ENCODE measurements around the gene FAM24B. TPM values are rescaled to one million over a fixed set of nuclear protein-coding genes. Genes with fewer than 3 reads are reported as not detected.

The FAM24B gene
- total and polyA plus RNA-seq, 2 donors (not counting 3 experiments of a cell fraction or from before 2014, with no cell fraction given) = 9.3 to 10.6 TPM

DNA sequence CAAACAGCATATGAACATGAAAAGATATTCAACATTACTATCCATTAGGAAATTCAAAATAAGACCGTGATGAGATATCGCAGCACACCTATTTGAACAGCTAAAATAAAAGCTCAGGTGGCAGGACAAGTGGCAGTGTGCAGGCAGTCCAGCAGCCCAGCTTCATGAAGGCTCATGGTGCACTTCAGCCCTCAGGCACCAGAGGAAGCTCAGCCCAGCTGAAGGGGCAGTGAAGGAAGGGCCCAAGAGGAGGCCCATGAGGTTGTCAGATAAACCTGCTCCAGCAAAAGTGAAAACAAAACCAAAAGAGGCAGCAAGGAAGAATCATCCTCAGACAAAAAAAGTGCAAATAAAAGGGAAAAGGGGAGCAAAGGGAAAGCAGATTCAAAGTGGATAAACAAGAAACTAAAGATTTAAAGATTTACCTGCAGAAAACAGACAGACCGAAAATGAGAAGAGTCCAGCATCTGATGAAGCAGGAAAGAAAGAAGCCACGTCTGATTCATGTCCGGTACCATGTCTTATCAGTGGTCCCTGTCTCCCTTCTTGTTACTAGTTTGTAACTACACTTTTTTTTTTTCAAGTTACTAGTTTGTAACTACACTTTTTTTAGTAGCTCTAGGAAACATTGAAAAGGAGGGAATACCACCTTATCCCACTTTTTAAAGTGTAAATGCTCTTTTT lies 15.0 kb upstream of the FAM24B start:
- CTCF ChIA-PET = interaction anchor here (1.1 kb wide), 1 partner anchor 19 kb away, joined by 3 read pairs; no protein-coding TSS in a partner anchor
- peak; percentile 35 for FAIRE-seq

GRCh38 chr10:122884166-122884565 lies 4.8 kb upstream of the FAM24B start:
- no peaks in the 10 kb centered on the region for H3K27me3 ChIP-seq (ENCODE audit: control insufficient read depth in 2 of 2, insufficient read depth in 2 of 2, low read length in 2 of 2)
- FAIRE-seq = no peak
- no peaks in the 10 kb centered on the region for H3K36me3 ChIP-seq (ENCODE audit: control insufficient read depth in 2 of 2, extremely low read depth in 1 of 2, insufficient read depth in 2 of 2, low read length in 2 of 2)
- intact Hi-C loops (cut with micrococcal nuclease) = loop anchor here (2.0 kb wide), 1 partner anchor 29 kb away; no protein-coding TSS in a partner anchor
- ChIA-PET POLR2A (no interaction called here), CTCF (no interaction called here)
- TF ChIP-seq EZH2 (IDR thresholded peaks at IDR 0.05; ENCODE audit: borderline replicate concordance, low read depth, low read length, severe bottlenecking) = no peak
- no peak for TF ChIP-seq JUN (IDR thresholded peaks at IDR 0.05; ENCODE audit: borderline replicate concordance, insufficient read depth, insufficient read length, low read depth)
- no peak for TF ChIP-seq GATA2 (IDR thresholded peaks at IDR 0.05; ENCODE audit: insufficient read depth, insufficient read length, low read depth, low read length)
- no peak for TF ChIP-seq FOS (IDR thresholded peaks at IDR 0.05; ENCODE audit: borderline replicate concordance, insufficient read depth, low read length)
- no peak for TF ChIP-seq POLR2A (IDR thresholded peaks at IDR 0.05; ENCODE audit: low read depth, low read length)
- peaks cover 3% of the 10 kb centered on the region for H3K79me2 ChIP-seq (ENCODE audit: control insufficient read depth, insufficient read depth, low read length)
- DNase-seq (ENCODE audit: low read depth, low spot score) = no peak
- BruUV-seq (replicated peaks) = no TSS peak
- H3K4me2 ChIP-seq (ENCODE audit: insufficient read depth, low read length) = no peak overlapping the region
- no peak overlapping the region for H3K27ac ChIP-seq (ENCODE audit: insufficient read depth, low read depth, low read length)
- H2AFZ ChIP-seq (ENCODE audit: low read depth, low read length) = no peak overlapping the region
- dilution Hi-C loops (cut with MboI; ENCODE audit: extremely low pct_ligation_motif_present, low sequenced_read_pairs) = no loop called here
- peaks cover 6% of the 10 kb centered on the region for H3K4me1 ChIP-seq (ENCODE audit: control insufficient read depth, extremely low read depth, insufficient read depth, low read length)
- no peak overlapping the region for H3K4me3 ChIP-seq (replicated peaks in 1 of 3; ENCODE audit: insufficient read depth in 1 of 3, low read depth in 1 of 3, low read length in 3 of 3)
- H4K20me1 ChIP-seq (replicated peaks; ENCODE audit: control insufficient read depth, extremely low read depth, insufficient read depth, low read length) = no peaks in the 10 kb centered on the region
- H3K9ac ChIP-seq (replicated peaks; ENCODE audit: extremely low read depth, insufficient read depth, low read length) = no peak overlapping the region
- H3K9me3 ChIP-seq (replicated peaks; ENCODE audit: control insufficient read depth, insufficient read depth, low read length) = no peaks in the 10 kb centered on the region
- H3K9me1 ChIP-seq (replicated peaks; ENCODE audit: control insufficient read depth, extremely low read depth, insufficient read depth, low read length) = no peaks in the 10 kb centered on the region

More for the DNA sequence above, 15.0 kb upstream of the FAM24B start:
- Histone ChIP-seq H3K9ac (replicated peaks; ENCODE audit: extremely low read depth, insufficient read depth, low read length) (no peak overlapping the region), H3K79me2 (ENCODE audit: control insufficient read depth, insufficient read depth, low read length) (no peaks in the 10 kb centered on the region), H3K9me1 (replicated peaks; ENCODE audit: control insufficient read depth, extremely low read depth, insufficient read depth, low read length) (no peaks in the 10 kb centered on the region), H3K27me3 (ENCODE audit: control insufficient read depth in 2 of 2, insufficient read depth in 2 of 2, low read length in 2 of 2) (no peaks in the 10 kb centered on the region), H3K27ac (ENCODE audit: insufficient read depth, low read depth, low read length) (no peak overlapping the region), H3K36me3 (ENCODE audit: control insufficient read depth in 2 of 2, extremely low read depth in 1 of 2, insufficient read depth in 2 of 2, low read length in 2 of 2) (no peaks in the 10 kb centered on the region), H3K4me1 (ENCODE audit: control insufficient read depth, extremely low read depth, insufficient read depth, low read length) (no peaks in the 10 kb centered on the region), H4K20me1 (replicated peaks; ENCODE audit: control insufficient read depth, extremely low read depth, insufficient read depth, low read length) (no peaks in the 10 kb centered on the region), H3K4me2 (ENCODE audit: insufficient read depth, low read length) (no peak overlapping the region), H2AFZ (ENCODE audit: low read depth, low read length) (no peak overlapping the region), H3K9me3 (replicated peaks; ENCODE audit: control insufficient read depth, insufficient read depth, low read length) (no peaks in the 10 kb centered on the region), H3K4me3 (replicated peaks in 1 of 3; ENCODE audit: insufficient read depth in 1 of 3, low read depth in 1 of 3, low read length in 3 of 3) (no peak overlapping the region)
- intact Hi-C loops (cut with micrococcal nuclease) = no loop called here
- dilution Hi-C loops (cut with MboI; ENCODE audit: extremely low pct_ligation_motif_present, low sequenced_read_pairs) = no loop called here
- TF ChIP-seq MYC (IDR thresholded peaks at IDR 0.05; ENCODE audit: low read depth, low read length) = no peak
- no TSS peak for BruUV-seq (replicated peaks)
- POLR2A ChIA-PET = no interaction called here
- DNase-seq (ENCODE audit: low read depth, low spot score) = no peak
